Astrocyte of the cerebellum (primary cell): ENCODE data around the gene TLR6.

Experiments
- DNase-seq: peaks from one replicate; pipeline ENCODE4 v3.0.0-alpha.2; 2011; ENCODE audit warnings: low read depth
- H3K4me3 ChIP-seq: 2 replicates; pipeline ENCODE4 v1.5.1; 2011; ENCODE audit warnings: mild to moderate bottlenecking, low read depth, low read length, moderate library complexity
- CTCF ChIP-seq: IDR thresholded peaks from 2 replicates; pipeline ENCODE4 v1.5.1; 2012; ENCODE audit warnings: low read length, low read depth, moderate library complexity, mild to moderate bottlenecking; ENCODE audit errors: missing control alignments
- in situ Hi-C: cut with HindIII; loops from 2 replicates; pipeline ENCODE4 v1.10.0; 2017; ENCODE audit warnings: low sequenced_read_pairs

Gene TLR6

GRCh38 chr4:38868059-38868960 is 11.7 kb upstream of the TLR6 start:
- peak overlapping the region; percentile 95 for H3K4me3 ChIP-seq
- DNase-seq, result no peak
- in situ Hi-C loops, result no loop called here
- no peak for TF ChIP-seq CTCF

DNA sequence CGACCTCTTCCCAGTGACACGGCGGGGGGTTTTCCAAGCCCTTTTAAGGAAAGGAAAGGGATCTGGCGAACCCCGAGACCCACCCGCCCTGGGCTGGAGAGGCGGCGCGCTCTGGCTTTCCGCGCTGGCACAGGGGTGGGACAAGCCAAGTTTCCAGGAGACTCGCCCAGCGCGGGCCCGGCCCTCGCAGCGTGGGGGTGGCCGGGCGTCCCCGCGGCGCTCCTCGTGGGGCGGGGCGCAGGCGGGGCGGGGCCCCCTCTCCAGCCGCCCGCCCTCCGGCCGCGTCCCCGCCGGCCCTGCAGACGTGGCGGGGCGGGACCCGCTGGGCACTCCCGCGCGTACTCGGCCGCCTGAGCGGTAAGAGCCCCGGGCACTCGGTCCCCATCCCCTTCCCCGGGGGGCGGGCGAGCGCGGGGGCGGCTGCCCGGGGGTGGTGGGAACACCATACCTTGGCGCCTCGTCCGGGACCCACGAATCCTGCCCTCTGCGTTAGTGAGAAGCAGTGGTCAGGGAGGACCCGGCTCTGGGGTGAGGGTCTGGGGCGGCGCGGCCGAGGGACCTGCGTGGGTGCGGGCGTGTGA is 11.0 kb upstream of the TLR6 start, which contains the start of gene FAM114A1:
Gene FAM114A1 (plus strand): TSS at position 329 of the 581 bp plus-strand sequence. CDS start 10,273 bp downstream, outside the sequence.
- DNase-seq, result peak; percentile 26
- no peak for TF ChIP-seq CTCF
- peak within 1 kb of the TSS; percentile 95 for H3K4me3 ChIP-seq
- in situ Hi-C loops, result no loop called here

DNA sequence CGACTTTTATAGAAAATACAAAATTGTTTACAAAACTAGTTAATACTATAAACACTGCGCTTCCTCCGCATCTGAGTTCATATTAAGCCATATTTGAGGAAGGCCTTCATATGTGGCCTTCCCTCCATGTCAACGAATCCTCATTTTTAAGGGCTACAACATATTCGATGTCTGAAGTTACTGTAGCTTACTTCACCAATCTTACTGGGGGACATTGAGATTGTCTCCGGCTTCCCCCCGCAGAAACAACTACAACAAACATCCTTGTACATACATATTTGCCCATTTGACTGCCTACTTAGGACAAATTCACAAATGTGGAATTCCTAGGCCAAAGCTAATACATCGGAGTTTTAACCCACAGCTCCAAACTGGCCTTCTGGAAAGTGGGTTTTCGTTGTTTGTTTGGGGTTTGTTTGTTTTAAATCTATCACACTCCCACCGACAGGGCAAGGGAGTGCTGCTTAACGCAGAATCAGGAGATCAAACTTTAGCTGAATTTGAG is 10.4 kb upstream of the TLR6 start:
- in situ Hi-C loops, result no loop called here
- no peak for TF ChIP-seq CTCF
- H3K4me3 ChIP-seq, result peak overlapping the region; percentile 95
- no peak for DNase-seq

- no peak for DNase-seq
- TF ChIP-seq CTCF, result no peak
- in situ Hi-C loops, result no loop called here
- H3K4me3 ChIP-seq, result no peak overlapping the region
These were observed 8.8 kb upstream of the TLR6 start for GRCh38 chr4:38865445-38865844.

DNA sequence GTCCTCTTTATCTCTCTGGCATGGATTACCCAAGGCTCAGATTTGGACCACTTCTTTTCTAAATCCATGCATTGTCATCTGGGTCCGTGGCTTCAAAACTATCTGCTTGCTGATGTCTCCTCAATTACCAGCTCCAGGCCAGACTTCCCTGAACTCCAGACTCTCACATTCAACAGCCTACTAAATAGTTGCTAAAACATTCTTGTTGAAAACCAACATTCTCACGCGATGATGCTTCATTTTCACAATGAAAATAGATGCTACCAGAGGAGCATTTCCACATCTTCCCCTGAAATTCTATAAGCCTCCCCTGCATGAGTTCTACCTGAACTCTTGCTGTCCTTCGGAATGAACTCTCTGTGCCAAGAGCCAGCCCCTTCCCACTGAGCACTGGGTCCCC is 5.2 kb upstream of the TLR6 start:
- in situ Hi-C loops, result no loop called here
- no peak for TF ChIP-seq CTCF
- no peak for DNase-seq
- no peak overlapping the region for H3K4me3 ChIP-seq

DNA sequence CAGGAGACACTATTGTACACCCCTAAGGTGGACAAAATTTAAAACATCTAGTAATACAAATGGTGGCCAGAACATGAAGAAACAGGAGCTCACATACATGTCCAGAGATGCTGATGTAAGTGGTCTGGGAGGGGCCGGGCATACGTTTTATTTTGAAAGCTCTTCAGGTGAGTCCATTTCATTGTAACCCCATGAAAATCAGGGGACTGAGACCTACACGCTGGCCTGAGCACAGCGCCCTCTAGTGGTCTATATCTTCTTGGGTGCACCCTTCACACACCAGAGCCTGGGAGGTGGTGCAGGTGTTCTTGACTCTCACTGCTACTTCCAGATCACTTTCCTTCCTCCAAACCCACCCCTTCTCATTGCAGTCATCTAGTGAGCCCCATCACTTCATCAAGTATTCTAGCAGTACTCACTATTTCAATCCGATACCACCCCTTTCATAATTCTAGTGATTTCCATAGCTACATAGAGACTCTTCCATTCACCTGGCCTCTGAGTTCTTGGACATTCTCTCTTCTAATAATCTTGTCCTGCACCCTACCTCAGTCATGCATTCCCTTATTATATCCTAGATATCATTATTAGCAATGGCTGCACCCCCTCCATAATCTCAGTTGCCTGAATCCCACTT is 4.3 kb upstream of the TLR6 start:
- TF ChIP-seq CTCF, result peak; percentile 68
- in situ Hi-C loops, result no loop called here
- H3K4me3 ChIP-seq, result no peak overlapping the region
- no peak for DNase-seq
